HepG2 (cell line): Measurements from ENCODE around the gene BAZ1A. TPM values are rescaled to one million over a fixed set of nuclear protein-coding genes. Genes with fewer than 3 reads are reported as not detected.

Experiments
- ARNT ChIP-seq: fragments of 450-650 bp; IDR thresholded peaks from 2 replicates; pipeline ENCODE4 v1.6.1; 2017
- CBX2 ChIP-seq, 2 experiments: fragments of 200-600 bp in 1 of 2; sonication (generic); formaldehyde crosslinking in 1 of 2; IDR thresholded peaks; 2 replicates each; pipeline versions ENCODE4 v1.7.0 to v1.8.1; 2018 to 2022; ENCODE audit warnings: low read depth in 2 of 2, low read length in 1 of 2, mild to moderate bottlenecking in 1 of 2, missing genetic modification reagents in 1 of 2
- CCAR2 ChIP-seq: fragments of 200-400 bp; formaldehyde crosslinking; optimal IDR thresholded peaks from 2 replicates; pipeline ENCODE3; 2018; ENCODE audit warnings: low read depth, mild to moderate bottlenecking, low read length, moderate library complexity
- DNMT1 ChIP-seq: sonication (generic); formaldehyde crosslinking; IDR thresholded peaks from 2 replicates; pipeline ENCODE4 v1.5.1; 2020; ENCODE audit warnings: mild to moderate bottlenecking, missing genetic modification reagents
- HNRNPK ChIP-seq: fragments of 200-400 bp; formaldehyde crosslinking; IDR thresholded peaks from 2 replicates; pipeline ENCODE4 v1.6.1; 2018; ENCODE audit warnings: low read length, low read depth, moderate library complexity, mild to moderate bottlenecking; ENCODE audit not compliant: poor library complexity, severe bottlenecking
- HNRNPL ChIP-seq: fragments of 200-400 bp; formaldehyde crosslinking; IDR thresholded peaks from 2 replicates; pipeline ENCODE4 v1.6.1; 2017; ENCODE audit warnings: mild to moderate bottlenecking, low read depth, low read length
- NONO ChIP-seq, 2 experiments: fragments of 450-650 bp in 1 of 2; sonication (generic) in 1 of 2; formaldehyde crosslinking in 1 of 2; IDR thresholded peaks in 1 of 2; conservative IDR thresholded peaks in 1 of 2; 2 replicates each; pipeline versions ENCODE4 v1.6.1 to v1.8.0; 2017 to 2022; ENCODE audit warnings: mild to moderate bottlenecking in 1 of 2, missing genetic modification reagents in 1 of 2, moderate library complexity in 1 of 2
- NR1H2 ChIP-seq: sonication (generic); formaldehyde crosslinking; IDR thresholded peaks from 2 replicates; pipeline ENCODE4 v1.8.1; 2022; ENCODE audit warnings: low read depth, missing genetic modification reagents, borderline replicate concordance
- RBM22 ChIP-seq: fragments of 200-400 bp; formaldehyde crosslinking; optimal IDR thresholded peaks from 2 replicates; pipeline ENCODE3; 2017; ENCODE audit warnings: mild to moderate bottlenecking, low read length, moderate library complexity
- RNF2 ChIP-seq: fragments of 450-650 bp; conservative IDR thresholded peaks from 2 replicates; pipeline ENCODE4 v1.6.1; 2016; ENCODE audit warnings: low read depth
- SCMH1 ChIP-seq: sonication (generic); formaldehyde crosslinking; IDR thresholded peaks from 2 replicates; pipeline ENCODE4 v1.9.0; 2021; ENCODE audit warnings: missing genetic modification reagents, mild to moderate bottlenecking, borderline replicate concordance
- TAF15 ChIP-seq: fragments of 200-400 bp; formaldehyde crosslinking; IDR thresholded peaks from one replicate; pipeline ENCODE4 v1.6.1; 2018; ENCODE audit warnings: mild to moderate bottlenecking, low read depth, low read length; ENCODE audit not compliant: poor library complexity, severe bottlenecking
- YY1 ChIP-seq: IDR thresholded peaks from 2 replicates; pipeline ENCODE4 v1.6.1; 2011; ENCODE audit warnings: low read length, low read depth, moderate library complexity, mild to moderate bottlenecking; ENCODE audit not compliant: insufficient read depth, insufficient replicate concordance
- ZBTB1 ChIP-seq: sonication (generic); formaldehyde crosslinking; IDR thresholded peaks from 2 replicates; pipeline ENCODE4 v1.4.0; 2020; ENCODE audit warnings: missing genetic modification reagents, borderline replicate concordance
- ZNF446 ChIP-seq: sonication (generic); formaldehyde crosslinking; IDR thresholded peaks from 2 replicates; pipeline ENCODE4 v1.5.0; 2020; ENCODE audit warnings: mild to moderate bottlenecking, missing genetic modification reagents
- ZNF501 ChIP-seq: sonication (generic); formaldehyde crosslinking; IDR thresholded peaks from 2 replicates; pipeline ENCODE4 v1.5.1; 2020; ENCODE audit warnings: mild to moderate bottlenecking, moderate library complexity, missing genetic modification reagents
- ZNF547 ChIP-seq: sonication (generic); formaldehyde crosslinking; IDR thresholded peaks from 2 replicates; pipeline ENCODE4 v1.5.1; 2020; ENCODE audit warnings: mild to moderate bottlenecking, missing genetic modification reagents
- ZNF557 ChIP-seq: sonication (generic); formaldehyde crosslinking; IDR thresholded peaks from 2 replicates; pipeline ENCODE4 v1.4.0; 2020; ENCODE audit warnings: missing genetic modification reagents
- ZNF740 ChIP-seq: sonication (generic); formaldehyde crosslinking; IDR thresholded peaks from 2 replicates; pipeline ENCODE4 v1.4.0; 2020; ENCODE audit warnings: missing genetic modification reagents
- ZNF766 ChIP-seq: sonication (generic); formaldehyde crosslinking; IDR thresholded peaks from 2 replicates; pipeline ENCODE4 v1.5.0; 2020; ENCODE audit warnings: missing genetic modification reagents, borderline replicate concordance
- polyA plus RNA-seq, 8 experiments: library from polyadenylated mRNA; depleted of rRNA in 3 of 8; stranded (reverse) in 7 of 8; unstranded in 1 of 8; fragments of >200 nt; fragmentation: Illumina TruSeq in 4 of 8; extraction: Trizol in 4 of 8; gene quantifications; 2 replicates each; pipeline versions ENCODE4 v1.2.1 to v1.2.3, GENCODE V29; 2011 to 2016; ENCODE audit warnings: low read depth in 4 of 8, missing spikeins in 1 of 8, mixed read lengths in 1 of 8; ENCODE audit not compliant: insufficient read depth in 1 of 8
- total RNA-seq, 5 experiments: library from RNA; depleted of rRNA; stranded (reverse); fragments of >200 nt; fragmentation: Illumina TruSeq; extraction: Trizol; gene quantifications; 2 replicates each; pipeline ENCODE4 v1.2.3, GENCODE V29; 2016; ENCODE audit warnings: low read depth in 1 of 5
- TF ChIP-seq, protein P1 (sequence below): sonication (generic); formaldehyde crosslinking; IDR thresholded peaks from 2 replicates; pipeline ENCODE4 v1.5.0; 2020; ENCODE audit warnings: mild to moderate bottlenecking, missing genetic modification reagents
- TF ChIP-seq, protein P2 (sequence below): sonication (generic); formaldehyde crosslinking; IDR thresholded peaks from 2 replicates; pipeline ENCODE4 v1.8.0; 2022; ENCODE audit warnings: mild to moderate bottlenecking, missing genetic modification reagents
- TF ChIP-seq, protein P3 (sequence below): sonication (generic); formaldehyde crosslinking; conservative IDR thresholded peaks from 2 replicates; pipeline ENCODE4 v1.8.0; 2022; ENCODE audit warnings: low read depth, missing genetic modification reagents

BAZ1A gene
- total and polyA plus RNA-seq, 2 of the 13 experiments (the other 11 are each of a cell fraction or from before 2014, with no cell fraction given), result 20.9 to 56.8 TPM

- peak; percentile 3; the same call in 1 of the 2 replicates for TF ChIP-seq ZNF740 (CRISPR knock-in tag)
- TF ChIP-seq ZNF501 (CRISPR knock-in tag), result no peak; the same call in 1 of the 2 replicates
- TF ChIP-seq, protein P1, sequence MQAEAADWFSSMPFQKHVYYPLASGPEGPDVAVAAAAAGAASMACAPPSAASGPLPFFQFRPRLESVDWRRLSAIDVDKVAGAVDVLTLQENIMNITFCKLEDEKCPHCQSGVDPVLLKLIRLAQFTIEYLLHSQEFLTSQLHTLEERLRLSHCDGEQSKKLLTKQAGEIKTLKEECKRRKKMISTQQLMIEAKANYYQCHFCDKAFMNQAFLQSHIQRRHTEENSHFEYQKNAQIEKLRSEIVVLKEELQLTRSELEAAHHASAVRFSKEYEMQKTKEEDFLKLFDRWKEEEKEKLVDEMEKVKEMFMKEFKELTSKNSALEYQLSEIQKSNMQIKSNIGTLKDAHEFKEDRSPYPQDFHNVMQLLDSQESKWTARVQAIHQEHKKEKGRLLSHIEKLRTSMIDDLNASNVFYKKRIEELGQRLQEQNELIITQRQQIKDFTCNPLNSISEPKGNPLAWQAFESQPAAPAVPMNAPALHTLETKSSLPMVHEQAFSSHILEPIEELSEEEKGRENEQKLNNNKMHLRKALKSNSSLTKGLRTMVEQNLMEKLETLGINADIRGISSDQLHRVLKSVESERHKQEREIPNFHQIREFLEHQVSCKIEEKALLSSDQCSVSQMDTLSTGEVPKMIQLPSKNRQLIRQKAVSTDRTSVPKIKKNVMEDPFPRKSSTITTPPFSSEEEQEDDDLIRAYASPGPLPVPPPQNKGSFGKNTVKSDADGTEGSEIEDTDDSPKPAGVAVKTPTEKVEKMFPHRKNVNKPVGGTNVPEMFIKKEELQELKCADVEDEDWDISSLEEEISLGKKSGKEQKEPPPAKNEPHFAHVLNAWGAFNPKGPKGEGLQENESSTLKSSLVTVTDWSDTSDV, result peak; percentile 61
- TF ChIP-seq CCAR2, result no peak
- TF ChIP-seq HNRNPL, result 0 out of 2 replicates have a peak, but pooled peaks have one; percentile 14
- peak; percentile 1 for TF ChIP-seq RBM22
- TF ChIP-seq ZNF766 (CRISPR knock-in tag), result no peak
- no peak for TF ChIP-seq CBX2 (IDR thresholded peaks at IDR 0.05; ENCODE audit: low read depth, low read length)
- TF ChIP-seq CBX2 (CRISPR knock-in tag; IDR thresholded peaks at IDR 0.05; ENCODE audit: low read depth), result 0 out of 2 replicates have a peak, but pooled peaks have one; percentile 44
- peak; percentile 20 for TF ChIP-seq YY1
- TF ChIP-seq ZNF446 (CRISPR knock-in tag), result peak; percentile 15; the same call in 1 of the 2 replicates
- TF ChIP-seq HNRNPK, result no peak
- TF ChIP-seq ARNT, result no peak
- peak; percentile 68; the same call in 1 of the 2 replicates for TF ChIP-seq RNF2
- 0 out of 2 replicates have a peak, but pooled peaks have one; percentile 1 for TF ChIP-seq DNMT1 (CRISPR knock-in tag)
- peak; percentile 9; the same call in 1 of the 2 replicates for TF ChIP-seq ZBTB1
- no peak for TF ChIP-seq SCMH1 (CRISPR knock-in tag)
- peak; percentile 10 for TF ChIP-seq TAF15
- 0 out of 2 replicates have a peak, but pooled peaks have one; percentile 86 for TF ChIP-seq NR1H2 (CRISPR knock-in tag)
- TF ChIP-seq, protein P2, sequence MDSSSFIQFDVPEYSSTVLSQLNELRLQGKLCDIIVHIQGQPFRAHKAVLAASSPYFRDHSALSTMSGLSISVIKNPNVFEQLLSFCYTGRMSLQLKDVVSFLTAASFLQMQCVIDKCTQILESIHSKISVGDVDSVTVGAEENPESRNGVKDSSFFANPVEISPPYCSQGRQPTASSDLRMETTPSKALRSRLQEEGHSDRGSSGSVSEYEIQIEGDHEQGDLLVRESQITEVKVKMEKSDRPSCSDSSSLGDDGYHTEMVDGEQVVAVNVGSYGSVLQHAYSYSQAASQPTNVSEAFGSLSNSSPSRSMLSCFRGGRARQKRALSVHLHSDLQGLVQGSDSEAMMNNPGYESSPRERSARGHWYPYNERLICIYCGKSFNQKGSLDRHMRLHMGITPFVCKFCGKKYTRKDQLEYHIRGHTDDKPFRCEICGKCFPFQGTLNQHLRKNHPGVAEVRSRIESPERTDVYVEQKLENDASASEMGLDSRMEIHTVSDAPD (CRISPR knock-in tag), result no peak
- TF ChIP-seq ZNF547, result peak; percentile 14
- TF ChIP-seq NONO (IDR thresholded peaks at IDR 0.05), result no peak
- TF ChIP-seq NONO (CRISPR knock-in tag; conservative IDR thresholded peaks at IDR 0.05), result no peak; the same call in 1 of the 2 replicates
- TF ChIP-seq, protein P3, sequence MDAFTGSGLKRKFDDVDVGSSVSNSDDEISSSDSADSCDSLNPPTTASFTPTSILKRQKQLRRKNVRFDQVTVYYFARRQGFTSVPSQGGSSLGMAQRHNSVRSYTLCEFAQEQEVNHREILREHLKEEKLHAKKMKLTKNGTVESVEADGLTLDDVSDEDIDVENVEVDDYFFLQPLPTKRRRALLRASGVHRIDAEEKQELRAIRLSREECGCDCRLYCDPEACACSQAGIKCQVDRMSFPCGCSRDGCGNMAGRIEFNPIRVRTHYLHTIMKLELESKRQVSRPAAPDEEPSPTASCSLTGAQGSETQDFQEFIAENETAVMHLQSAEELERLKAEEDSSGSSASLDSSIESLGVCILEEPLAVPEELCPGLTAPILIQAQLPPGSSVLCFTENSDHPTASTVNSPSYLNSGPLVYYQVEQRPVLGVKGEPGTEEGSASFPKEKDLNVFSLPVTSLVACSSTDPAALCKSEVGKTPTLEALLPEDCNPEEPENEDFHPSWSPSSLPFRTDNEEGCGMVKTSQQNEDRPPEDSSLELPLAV (CRISPR knock-in tag), result 0 out of 2 replicates have a peak, but pooled peaks have one; percentile 55
- no peak for TF ChIP-seq ZNF557 (CRISPR knock-in tag)
Observed at GRCh38 chr14:34874386-34875030, 652 bp downstream of the BAZ1A start (continued).
